ENCODE data around the gene STATH.
"Not testable (repeated sequence)": the region's sequence is repeated elsewhere in the genome, so short reads cannot be mapped to it uniquely, and the experiment has no call there.

- not testable (repeated sequence) for TF ChIP-seq POLR2A, CTCF, EP300 (IDR thresholded peaks at IDR 0.05)
Measured at GRCh38 chr4:70050138-70050537, 54.4 kb downstream of the STATH start, which contains the start of gene HTN1.

All from ovary (tissue), 3 donors.